ENCODE measurements around the gene HIC2. TPM values are rescaled to one million over a fixed set of nuclear protein-coding genes. Genes with fewer than 3 reads are reported as not detected.

Gene HIC2
- total and polyA plus RNA-seq, 2 of the 13 experiments (the other 11 are each of a cell fraction or from before 2014, with no cell fraction given): 5.0 to 13.7 TPM

GRCh38 chr22:21457023-21457787 is 40.0 kb downstream of the HIC2 start (continued):
- peak; percentile 48; the same call in 1 of the 2 replicates for TF ChIP-seq DZIP1 (CRISPR knock-in tag; IDR thresholded peaks at IDR 0.05)
- no peak for TF ChIP-seq KDM5A (IDR thresholded peaks at IDR 0.05; ENCODE audit: borderline replicate concordance, low read length)
- peak; percentile 92 for TF ChIP-seq MTA1 (CRISPR knock-in tag; IDR thresholded peaks at IDR 0.05; ENCODE audit: borderline replicate concordance)
- no peak for TF ChIP-seq GTF2F1 (IDR thresholded peaks at IDR 0.05; ENCODE audit: low read length)
- peak; percentile 40; the same call in 1 of the 3 replicates for TF ChIP-seq MXI1 (IDR thresholded peaks at IDR 0.05; ENCODE audit: borderline replicate concordance, low read depth, low read length)
- TF ChIP-seq, protein P1, sequence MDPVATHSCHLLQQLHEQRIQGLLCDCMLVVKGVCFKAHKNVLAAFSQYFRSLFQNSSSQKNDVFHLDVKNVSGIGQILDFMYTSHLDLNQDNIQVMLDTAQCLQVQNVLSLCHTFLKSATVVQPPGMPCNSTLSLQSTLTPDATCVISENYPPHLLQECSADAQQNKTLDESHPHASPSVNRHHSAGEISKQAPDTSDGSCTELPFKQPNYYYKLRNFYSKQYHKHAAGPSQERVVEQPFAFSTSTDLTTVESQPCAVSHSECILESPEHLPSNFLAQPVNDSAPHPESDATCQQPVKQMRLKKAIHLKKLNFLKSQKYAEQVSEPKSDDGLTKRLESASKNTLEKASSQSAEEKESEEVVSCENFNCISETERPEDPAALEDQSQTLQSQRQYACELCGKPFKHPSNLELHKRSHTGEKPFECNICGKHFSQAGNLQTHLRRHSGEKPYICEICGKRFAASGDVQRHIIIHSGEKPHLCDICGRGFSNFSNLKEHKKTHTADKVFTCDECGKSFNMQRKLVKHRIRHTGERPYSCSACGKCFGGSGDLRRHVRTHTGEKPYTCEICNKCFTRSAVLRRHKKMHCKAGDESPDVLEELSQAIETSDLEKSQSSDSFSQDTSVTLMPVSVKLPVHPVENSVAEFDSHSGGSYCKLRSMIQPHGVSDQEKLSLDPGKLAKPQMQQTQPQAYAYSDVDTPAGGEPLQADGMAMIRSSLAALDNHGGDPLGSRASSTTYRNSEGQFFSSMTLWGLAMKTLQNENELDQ (CRISPR knock-in tag; IDR thresholded peaks at IDR 0.05; ENCODE audit: borderline replicate concordance): no peak
- no peak for TF ChIP-seq NR1H2 (CRISPR knock-in tag; IDR thresholded peaks at IDR 0.05; ENCODE audit: borderline replicate concordance, low read depth)
- TF ChIP-seq CREBL2 (CRISPR knock-in tag; IDR thresholded peaks at IDR 0.05; ENCODE audit: borderline replicate concordance): no peak
- TF ChIP-seq NFE2L1 (CRISPR knock-in tag; IDR thresholded peaks at IDR 0.05; ENCODE audit: borderline replicate concordance): no peak
- TF ChIP-seq MED13 (CRISPR knock-in tag; IDR thresholded peaks at IDR 0.05): no peak
- peak; percentile 52; the same call in 1 of the 2 replicates for TF ChIP-seq HNF4G (IDR thresholded peaks at IDR 0.05; ENCODE audit: borderline replicate concordance, low read depth, low read length)
- TF ChIP-seq HNF4G (CRISPR knock-in tag; IDR thresholded peaks at IDR 0.05; ENCODE audit: borderline replicate concordance, low read depth): no peak
- TF ChIP-seq BCL3 (CRISPR knock-in tag; IDR thresholded peaks at IDR 0.05): no peak
- TF ChIP-seq, protein P2, sequence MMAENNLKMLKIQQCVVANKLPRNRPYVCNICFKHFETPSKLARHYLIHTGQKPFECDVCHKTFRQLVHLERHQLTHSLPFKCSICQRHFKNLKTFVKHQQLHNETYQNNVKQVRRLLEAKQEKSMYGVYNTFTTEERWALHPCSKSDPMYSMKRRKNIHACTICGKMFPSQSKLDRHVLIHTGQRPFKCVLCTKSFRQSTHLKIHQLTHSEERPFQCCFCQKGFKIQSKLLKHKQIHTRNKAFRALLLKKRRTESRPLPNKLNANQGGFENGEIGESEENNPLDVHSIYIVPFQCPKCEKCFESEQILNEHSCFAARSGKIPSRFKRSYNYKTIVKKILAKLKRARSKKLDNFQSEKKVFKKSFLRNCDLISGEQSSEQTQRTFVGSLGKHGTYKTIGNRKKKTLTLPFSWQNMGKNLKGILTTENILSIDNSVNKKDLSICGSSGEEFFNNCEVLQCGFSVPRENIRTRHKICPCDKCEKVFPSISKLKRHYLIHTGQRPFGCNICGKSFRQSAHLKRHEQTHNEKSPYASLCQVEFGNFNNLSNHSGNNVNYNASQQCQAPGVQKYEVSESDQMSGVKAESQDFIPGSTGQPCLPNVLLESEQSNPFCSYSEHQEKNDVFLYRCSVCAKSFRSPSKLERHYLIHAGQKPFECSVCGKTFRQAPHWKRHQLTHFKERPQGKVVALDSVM (CRISPR knock-in tag; IDR thresholded peaks at IDR 0.05): peak; percentile 79
- 0 out of 2 replicates have a peak, but pooled peaks have one; percentile 25 for TF ChIP-seq ZNF503 (CRISPR knock-in tag; IDR thresholded peaks at IDR 0.05)
- TF ChIP-seq ZNF589 (CRISPR knock-in tag; conservative IDR thresholded peaks at IDR 0.05): no peak
- TF ChIP-seq PRMT3 (CRISPR knock-in tag; IDR thresholded peaks at IDR 0.05; ENCODE audit: borderline replicate concordance, low read depth): no peak

All from HepG2 (cell line).